Astrocyte (in vitro differentiated cells and primary cell): Measurements from ENCODE around the gene NDUFAF8. TPM values are rescaled to one million over a fixed set of nuclear protein-coding genes. Genes with fewer than 3 reads are reported as not detected.

Source experiments
- DNase-seq: peaks from one replicate; pipeline ENCODE4 v3.0.0-alpha.2; 2010; ENCODE audit warnings: low read depth
- FAIRE-seq: peaks from 2 replicates; lab custom pipeline; 2011; peaks lifted over from hg19 to GRCh38; lab: Jason Lieb, UNC
- H2AFZ ChIP-seq: 2 replicates; pipeline ENCODE4 v1.6.0; 2012; ENCODE audit warnings: low read depth, low read length, inconsistent platforms
- H3K27ac ChIP-seq: 2 replicates; pipeline ENCODE4 v1.5.1; 2011; ENCODE audit warnings: low read depth, low read length, inconsistent platforms
- H3K27me3 ChIP-seq: 2 replicates; pipeline ENCODE4 v1.6.0; 2011; ENCODE audit warnings: low read length, inconsistent platforms; ENCODE audit not compliant: insufficient read depth
- H3K36me3 ChIP-seq: 2 replicates; pipeline ENCODE4 v1.5.1; 2011; ENCODE audit warnings: low read length, inconsistent platforms; ENCODE audit not compliant: insufficient read depth
- H3K4me1 ChIP-seq: 2 replicates; pipeline ENCODE4 v1.5.1; 2011; ENCODE audit warnings: low read length, inconsistent platforms; ENCODE audit not compliant: insufficient read depth
- H3K4me2 ChIP-seq: 2 replicates; pipeline ENCODE4 v1.6.0; 2012; ENCODE audit warnings: low read length, inconsistent platforms
- H3K4me3 ChIP-seq: 2 replicates; pipeline ENCODE4 v1.5.1; 2011; ENCODE audit warnings: low read depth, mild to moderate bottlenecking, low read length, inconsistent platforms; ENCODE audit not compliant: insufficient read depth
- H3K79me2 ChIP-seq: 2 replicates; pipeline ENCODE4 v1.6.0; 2012; ENCODE audit warnings: mild to moderate bottlenecking, low read length, inconsistent platforms; ENCODE audit not compliant: insufficient read depth
- H3K9ac ChIP-seq: 2 replicates; pipeline ENCODE4 v1.6.0; 2012; ENCODE audit warnings: mild to moderate bottlenecking, low read length, inconsistent platforms
- H3K9me3 ChIP-seq: 2 replicates; pipeline ENCODE4 v1.5.1; 2012; ENCODE audit warnings: low read depth, mild to moderate bottlenecking, low read length, inconsistent platforms; ENCODE audit not compliant: insufficient read depth
- H4K20me1 ChIP-seq: 2 replicates; pipeline ENCODE4 v1.6.0; 2012; ENCODE audit warnings: low read length, inconsistent platforms; ENCODE audit not compliant: insufficient read depth
- H3K27ac Mint-ChIP-seq: one replicate; pipeline ENCODE4 v1.8.0; 2021; ENCODE audit warnings: mild to moderate bottlenecking, mixed read lengths; ENCODE audit not compliant: unreplicated experiment
- H3K27me3 Mint-ChIP-seq: one replicate; pipeline ENCODE4 v1.8.0; 2021; ENCODE audit warnings: low read depth, mixed read lengths; ENCODE audit not compliant: unreplicated experiment
- H3K36me3 Mint-ChIP-seq: one replicate; pipeline ENCODE4 v1.8.0; 2021; ENCODE audit warnings: low read depth, mixed read lengths; ENCODE audit not compliant: unreplicated experiment
- H3K4me1 Mint-ChIP-seq: one replicate; pipeline ENCODE4 v1.8.0; 2021; ENCODE audit warnings: low read depth, mixed read lengths; ENCODE audit not compliant: unreplicated experiment
- H3K4me3 Mint-ChIP-seq: one replicate; pipeline ENCODE4 v1.8.0; 2021; ENCODE audit warnings: mild to moderate bottlenecking, moderate library complexity, mixed read lengths; ENCODE audit not compliant: unreplicated experiment
- H3K9me3 Mint-ChIP-seq: one replicate; pipeline ENCODE4 v1.8.0; 2021; ENCODE audit warnings: mild to moderate bottlenecking, mixed read lengths; ENCODE audit not compliant: unreplicated experiment
- CTCF ChIP-seq: IDR thresholded peaks from 2 replicates; pipeline ENCODE4 v1.5.1; 2011; ENCODE audit warnings: low read depth, mild to moderate bottlenecking, inconsistent platforms, low read length, moderate library complexity; ENCODE audit not compliant: insufficient read depth
- EZH2 ChIP-seq: IDR thresholded peaks from 2 replicates; pipeline ENCODE4 v1.6.1; 2012; ENCODE audit warnings: mild to moderate bottlenecking, low read length, inconsistent platforms; ENCODE audit not compliant: insufficient read depth
- total RNA-seq: library from RNA; stranded (reverse); gene quantifications from 2 replicates; pipeline ENCODE4 v1.2.1, GENCODE V29; 2021

Gene NDUFAF8
- total RNA-seq, 1 donor from 2014 or later: 67.2 TPM

GRCh38 chr17:81190591-81190990, 48.5 kb upstream of the NDUFAF8 start:
- FAIRE-seq (no peak), DNase-seq (no peak)
- Histone ChIP-seq H3K4me3 (no peak overlapping the region), H4K20me1 (no peaks in the 10 kb centered on the region), H3K9ac (no peak overlapping the region), H3K27ac (no peak overlapping the region), H3K36me3 (no peaks in the 10 kb centered on the region), H3K79me2 (no peaks in the 10 kb centered on the region), H3K4me1 (no peaks in the 10 kb centered on the region), H2AFZ (no peak overlapping the region), H3K27me3 (no peaks in the 10 kb centered on the region), H3K4me2 (no peak overlapping the region), H3K9me3 (no peaks in the 10 kb centered on the region)
- Mint-ChIP-seq H3K4me1 (no peaks in the 10 kb centered on the region), H3K27ac (no peak overlapping the region), H3K27me3 (no peaks in the 10 kb centered on the region), H3K4me3 (no peak overlapping the region), H3K9me3 (no peaks in the 10 kb centered on the region), H3K36me3 (peaks cover 3% of the 10 kb centered on the region)
- TF ChIP-seq CTCF (no peak), EZH2 (no peak)

GRCh38 chr17:81191116-81191515, 48.0 kb upstream of the NDUFAF8 start:
- Histone ChIP-seq H4K20me1 (no peaks in the 10 kb centered on the region), H3K4me2 (no peak overlapping the region), H3K27ac (no peak overlapping the region), H3K9me3 (no peaks in the 10 kb centered on the region), H3K9ac (no peak overlapping the region), H3K4me3 (no peak overlapping the region), H3K36me3 (no peaks in the 10 kb centered on the region), H3K27me3 (no peaks in the 10 kb centered on the region), H3K4me1 (no peaks in the 10 kb centered on the region), H3K79me2 (no peaks in the 10 kb centered on the region), H2AFZ (no peak overlapping the region)
- TF ChIP-seq EZH2: no peak
- TF ChIP-seq CTCF: no peak
- DNase-seq: no peak
- Mint-ChIP-seq H3K27ac (no peak overlapping the region), H3K36me3 (peaks cover 3% of the 10 kb centered on the region), H3K27me3 (no peaks in the 10 kb centered on the region), H3K4me3 (no peak overlapping the region), H3K9me3 (no peaks in the 10 kb centered on the region), H3K4me1 (no peaks in the 10 kb centered on the region)
- no peak for FAIRE-seq

GRCh38 chr17:81191646-81192045, 47.5 kb upstream of the NDUFAF8 start:
- Mint-ChIP-seq H3K27ac (no peak overlapping the region), H3K9me3 (no peaks in the 10 kb centered on the region), H3K4me1 (no peaks in the 10 kb centered on the region), H3K4me3 (no peak overlapping the region), H3K27me3 (no peaks in the 10 kb centered on the region), H3K36me3 (peaks cover 3% of the 10 kb centered on the region)
- Histone ChIP-seq H3K9ac (no peak overlapping the region), H3K27me3 (no peaks in the 10 kb centered on the region), H3K27ac (no peak overlapping the region), H4K20me1 (no peaks in the 10 kb centered on the region), H3K4me3 (no peak overlapping the region), H2AFZ (no peak overlapping the region), H3K4me2 (no peak overlapping the region), H3K36me3 (no peaks in the 10 kb centered on the region), H3K4me1 (no peaks in the 10 kb centered on the region), H3K79me2 (no peaks in the 10 kb centered on the region), H3K9me3 (no peaks in the 10 kb centered on the region)
- TF ChIP-seq EZH2 (no peak), CTCF (no peak)
- no peak for DNase-seq
- FAIRE-seq: no peak
